Activated CD8-positive, alpha-beta memory T cell treated with anti-CD3 and anti-CD28 coated beads, Interleukin-2, amount 50 U/mL, for 1 hour (primary cell): ENCODE data around the gene CDH24.
A peak's percentile ranks its signal among the peaks of the same experiment; 100 is the strongest.

Experiments
- DNase-seq: peaks from one replicate; pipeline ENCODE4 v3.0.0-alpha.2; 2020; ENCODE audit errors: extremely low read depth

CDH24 gene, protein sequence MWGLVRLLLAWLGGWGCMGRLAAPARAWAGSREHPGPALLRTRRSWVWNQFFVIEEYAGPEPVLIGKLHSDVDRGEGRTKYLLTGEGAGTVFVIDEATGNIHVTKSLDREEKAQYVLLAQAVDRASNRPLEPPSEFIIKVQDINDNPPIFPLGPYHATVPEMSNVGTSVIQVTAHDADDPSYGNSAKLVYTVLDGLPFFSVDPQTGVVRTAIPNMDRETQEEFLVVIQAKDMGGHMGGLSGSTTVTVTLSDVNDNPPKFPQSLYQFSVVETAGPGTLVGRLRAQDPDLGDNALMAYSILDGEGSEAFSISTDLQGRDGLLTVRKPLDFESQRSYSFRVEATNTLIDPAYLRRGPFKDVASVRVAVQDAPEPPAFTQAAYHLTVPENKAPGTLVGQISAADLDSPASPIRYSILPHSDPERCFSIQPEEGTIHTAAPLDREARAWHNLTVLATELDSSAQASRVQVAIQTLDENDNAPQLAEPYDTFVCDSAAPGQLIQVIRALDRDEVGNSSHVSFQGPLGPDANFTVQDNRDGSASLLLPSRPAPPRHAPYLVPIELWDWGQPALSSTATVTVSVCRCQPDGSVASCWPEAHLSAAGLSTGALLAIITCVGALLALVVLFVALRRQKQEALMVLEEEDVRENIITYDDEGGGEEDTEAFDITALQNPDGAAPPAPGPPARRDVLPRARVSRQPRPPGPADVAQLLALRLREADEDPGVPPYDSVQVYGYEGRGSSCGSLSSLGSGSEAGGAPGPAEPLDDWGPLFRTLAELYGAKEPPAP

DNA sequence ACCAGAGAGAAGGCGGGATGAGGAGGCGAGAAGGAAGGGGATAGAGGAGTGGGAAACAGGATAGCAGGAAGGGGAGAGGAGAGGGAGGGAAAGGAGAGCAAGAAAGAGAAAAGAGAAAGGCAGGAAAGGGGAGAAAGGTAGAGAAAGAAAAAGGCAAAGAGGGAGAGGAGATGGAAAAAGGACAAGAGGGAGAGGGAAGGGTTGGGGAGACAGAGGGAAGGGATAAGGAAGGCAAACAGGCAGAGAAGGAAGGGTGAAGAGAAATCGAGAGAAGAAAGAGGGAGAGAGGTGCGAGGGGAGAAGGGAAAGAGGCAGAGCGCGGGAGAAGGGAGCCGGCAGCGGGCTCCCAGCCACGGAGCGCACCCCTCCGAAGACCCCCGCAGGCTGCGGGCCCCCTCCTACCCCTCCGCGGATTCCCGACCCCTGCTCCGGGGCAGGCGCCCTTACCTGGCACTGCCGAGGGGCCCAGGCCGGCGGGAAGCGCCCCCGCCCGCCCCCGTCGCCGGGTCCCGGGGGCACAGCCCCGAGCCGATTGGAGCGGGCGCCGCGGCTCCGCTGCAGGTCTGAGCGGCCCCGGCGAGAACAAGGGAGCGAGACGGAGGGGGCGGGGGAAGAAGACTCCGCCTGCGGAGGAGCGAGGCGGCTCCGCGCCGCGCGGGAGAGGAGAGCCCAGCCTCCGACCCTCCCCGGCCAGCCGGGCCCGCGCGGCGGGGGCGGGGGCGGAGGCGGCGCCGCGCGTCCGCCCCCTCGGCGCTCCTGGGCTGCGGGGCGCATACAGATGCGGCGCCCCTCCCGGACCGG is at the start of gene CDH24:
Gene CDH24, minus strand, starts transcription at position 565 of the 801 bp plus-strand sequence. CDS start 1,787 bp downstream, outside the sequence.
- no peak for DNase-seq

DNA sequence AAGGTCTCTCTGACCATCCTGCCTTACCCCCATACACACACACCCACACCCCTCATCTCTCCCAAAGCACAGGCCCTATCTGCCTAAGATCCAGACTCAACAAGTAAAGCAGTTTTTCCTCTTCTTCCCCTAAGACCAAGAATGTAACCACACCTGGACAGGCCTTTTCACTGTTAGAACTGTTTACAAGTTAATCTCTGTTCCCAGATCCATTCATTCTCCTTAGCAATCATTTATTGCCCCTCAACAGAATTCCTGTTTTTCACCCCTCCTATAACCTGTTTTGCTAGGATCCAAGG is 49.4 kb upstream of the CDH24 start:
- no peak for DNase-seq

DNA sequence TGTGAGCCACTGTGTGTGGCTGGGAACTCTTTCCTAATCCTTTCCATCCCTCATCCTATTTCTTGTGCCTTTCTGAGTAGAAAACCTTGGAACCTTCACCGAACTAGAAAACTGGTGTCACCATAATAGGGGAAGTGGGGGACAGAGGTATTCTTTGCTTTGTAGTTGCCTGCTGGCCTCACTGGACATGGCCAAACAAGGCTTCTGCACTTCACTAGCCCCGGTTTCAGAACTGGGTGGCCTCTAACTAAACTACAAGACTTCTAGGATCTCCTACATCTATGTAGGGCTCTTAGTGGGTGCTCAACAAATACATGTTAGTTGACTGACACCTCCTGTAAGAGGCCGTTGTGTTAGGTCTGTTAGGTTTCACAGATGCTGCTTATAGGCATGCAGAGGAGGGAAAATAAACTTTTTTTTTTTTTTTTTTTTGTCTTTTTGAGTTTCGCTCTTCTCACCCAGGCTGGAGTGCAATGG is 48.1 kb upstream of the CDH24 start:
- DNase-seq, result no peak

DNA sequence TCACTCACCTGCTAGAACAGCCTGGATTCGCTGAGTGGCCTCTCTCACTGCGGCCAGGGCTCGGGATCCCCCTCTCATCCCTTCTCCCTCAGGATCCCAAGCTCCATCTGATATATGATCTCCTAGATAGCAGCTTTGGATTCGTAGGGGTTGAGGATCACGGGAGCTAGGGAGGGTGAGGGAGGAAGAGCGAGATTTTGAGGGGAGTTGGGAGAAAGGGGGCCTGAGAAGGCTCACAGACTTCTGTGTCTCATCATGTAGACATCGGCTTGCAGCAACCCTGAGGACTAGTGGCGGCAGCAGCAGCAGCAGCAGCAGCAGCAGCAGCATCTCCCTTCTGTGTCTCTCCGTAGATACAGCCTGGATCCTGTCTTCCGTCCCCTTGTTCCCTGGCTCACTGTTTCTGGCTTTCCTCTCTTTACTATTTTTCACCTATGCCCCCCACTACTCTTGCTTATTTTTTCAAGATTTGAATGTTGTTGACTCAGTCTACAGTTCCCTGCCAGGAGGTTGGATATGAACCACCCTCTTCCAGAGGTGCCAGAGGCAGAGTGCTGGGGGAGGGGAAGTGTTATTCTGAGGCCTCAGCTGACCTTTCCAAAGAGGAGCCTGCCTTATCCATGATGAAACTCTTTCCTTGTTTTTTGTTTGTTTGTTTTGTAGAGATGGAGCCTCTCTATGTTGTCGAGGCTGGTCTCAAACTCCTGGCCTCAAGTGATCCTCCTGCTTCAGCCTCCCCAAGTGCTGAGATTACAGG is 47.4 kb upstream of the CDH24 start, which contains the start of gene CIROP:
Gene CIROP, minus strand, starts transcription at position 399 of the 757 bp plus-strand sequence. Its CDS starts 69 bp downstream, at position 330.
- DNase-seq, result no peak

DNA sequence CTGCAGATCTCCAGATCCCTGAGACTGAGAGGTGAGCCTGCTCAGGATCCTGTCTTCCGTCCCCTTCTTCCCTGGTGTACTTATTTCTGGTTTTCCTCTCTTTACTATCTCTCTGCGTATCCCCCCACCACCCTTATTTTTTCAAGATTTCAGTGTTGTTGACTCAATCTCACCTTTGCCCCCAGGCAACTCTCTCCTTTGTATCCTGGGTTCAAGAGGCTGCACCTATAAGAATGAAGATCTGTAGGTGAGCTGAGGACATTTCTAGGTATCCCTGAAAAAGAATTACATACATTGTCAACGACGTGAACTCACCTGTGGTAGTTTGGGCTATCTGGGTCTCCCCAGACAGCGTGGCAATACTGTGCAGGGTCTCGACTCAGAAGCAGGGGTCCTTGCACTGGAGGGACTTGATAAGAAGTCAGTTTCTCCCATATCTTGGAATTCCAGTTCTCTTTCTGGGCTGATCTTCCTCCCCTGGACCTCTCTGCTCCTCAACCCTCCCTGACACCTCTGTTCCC is 46.8 kb upstream of the CDH24 start:
- DNase-seq, result no peak

DNA sequence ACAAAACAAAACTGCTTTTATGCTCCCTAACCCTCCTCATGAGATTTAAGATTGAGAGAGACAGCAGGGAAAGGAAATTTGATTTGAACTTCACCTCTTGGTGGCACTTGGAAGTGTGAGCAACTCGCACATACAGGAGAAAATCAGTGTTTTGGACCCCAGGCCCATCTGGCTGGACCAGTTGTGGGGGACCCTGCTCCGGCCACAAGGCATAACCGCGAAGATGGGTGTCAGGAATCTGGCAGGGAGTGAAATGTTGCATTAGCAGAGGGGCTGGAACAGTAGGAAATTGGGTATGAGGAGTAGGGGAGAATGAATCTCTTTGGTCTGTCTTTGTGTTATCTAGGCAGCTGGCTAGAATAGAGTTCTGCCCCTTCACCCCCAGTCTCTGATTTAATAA is 46.3 kb upstream of the CDH24 start:
- no peak for DNase-seq

DNA sequence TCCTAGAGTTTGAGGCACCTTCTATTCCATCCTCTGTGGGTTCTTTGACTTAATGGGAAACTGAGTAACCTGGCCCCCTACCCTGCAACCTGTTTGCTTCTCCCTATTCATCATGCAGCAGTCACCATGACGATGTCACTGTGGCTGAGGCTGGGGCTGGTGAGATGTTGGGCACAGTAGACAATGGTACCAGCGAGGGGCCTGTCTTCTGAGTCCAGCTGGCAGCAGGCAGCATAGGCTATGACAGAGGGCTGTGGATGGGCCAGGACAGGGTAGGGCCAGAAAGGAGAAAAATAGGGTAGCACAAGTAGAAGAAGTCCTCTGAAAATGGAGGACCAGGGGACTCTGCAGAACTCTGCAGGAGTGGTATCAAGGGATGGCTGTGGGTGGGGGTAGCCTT is 45.5 kb upstream of the CDH24 start:
- no peak for DNase-seq

DNA sequence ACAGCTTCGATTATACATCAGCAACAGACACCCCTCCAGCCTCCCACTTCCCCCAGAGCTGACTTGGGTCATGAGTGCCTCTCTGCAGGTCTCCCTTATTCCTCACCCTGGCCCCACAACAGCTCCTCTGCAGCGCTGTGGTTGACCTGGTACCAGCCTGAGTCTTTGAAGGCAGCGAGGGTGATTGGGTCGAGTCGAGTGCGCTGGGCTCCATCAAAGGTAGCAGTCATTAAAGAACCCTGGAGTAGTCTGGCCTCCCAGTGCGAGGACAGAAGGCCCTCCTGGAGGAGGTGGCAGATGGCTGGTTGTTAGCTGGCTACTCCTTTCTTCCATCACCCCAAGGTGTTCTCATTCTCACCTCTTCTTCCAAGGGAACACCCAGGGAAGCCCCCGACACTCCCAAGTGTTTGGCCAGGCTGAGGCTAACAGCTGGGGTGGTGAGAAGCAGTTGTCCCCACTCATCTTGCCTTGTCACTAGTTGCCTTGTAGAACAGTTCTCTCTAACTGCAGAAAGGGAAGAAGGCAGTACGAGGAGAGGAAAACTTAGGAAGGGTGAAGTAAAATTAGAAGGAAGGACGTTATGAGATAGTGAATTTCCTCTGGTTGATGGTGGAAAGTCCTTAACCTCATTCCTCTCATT is 44.8 kb upstream of the CDH24 start:
- no peak for DNase-seq

DNA sequence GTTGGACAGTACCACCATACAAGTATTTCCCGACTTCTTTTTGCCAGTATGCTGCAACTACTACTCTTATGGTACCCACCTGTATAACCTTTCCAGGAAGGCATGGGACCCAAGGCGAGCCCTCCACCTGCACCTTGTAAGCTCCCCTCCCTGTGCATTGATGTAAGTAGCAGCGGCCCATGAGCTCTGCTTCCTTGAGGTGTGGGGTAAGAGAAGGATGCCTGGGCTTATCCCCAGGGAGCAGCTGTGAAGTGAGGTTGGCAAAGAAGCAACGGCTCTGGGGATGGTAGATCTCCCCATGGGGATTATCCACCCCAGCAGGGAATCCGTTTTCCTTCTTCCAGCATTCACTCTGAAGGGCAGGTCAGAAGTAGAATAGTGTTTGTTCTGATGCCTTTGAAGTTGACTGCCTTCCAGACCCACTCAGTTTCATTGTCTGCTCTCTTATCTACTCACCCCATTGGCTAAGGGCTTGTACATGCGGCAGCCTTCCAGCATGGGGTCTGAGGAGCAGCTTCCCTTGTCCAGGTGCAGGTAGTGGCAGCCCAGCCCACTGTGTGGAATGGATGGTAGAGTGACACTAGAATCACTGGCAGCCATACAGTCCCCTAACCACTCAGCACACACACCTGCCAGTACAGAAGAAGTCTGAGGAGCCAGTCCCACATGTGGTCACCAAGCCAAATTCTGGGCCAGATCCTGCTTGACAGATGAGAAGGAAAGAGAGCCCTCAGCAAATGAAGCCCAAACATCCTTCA is 44.1 kb upstream of the CDH24 start:
- DNase-seq, result no peak

DNA sequence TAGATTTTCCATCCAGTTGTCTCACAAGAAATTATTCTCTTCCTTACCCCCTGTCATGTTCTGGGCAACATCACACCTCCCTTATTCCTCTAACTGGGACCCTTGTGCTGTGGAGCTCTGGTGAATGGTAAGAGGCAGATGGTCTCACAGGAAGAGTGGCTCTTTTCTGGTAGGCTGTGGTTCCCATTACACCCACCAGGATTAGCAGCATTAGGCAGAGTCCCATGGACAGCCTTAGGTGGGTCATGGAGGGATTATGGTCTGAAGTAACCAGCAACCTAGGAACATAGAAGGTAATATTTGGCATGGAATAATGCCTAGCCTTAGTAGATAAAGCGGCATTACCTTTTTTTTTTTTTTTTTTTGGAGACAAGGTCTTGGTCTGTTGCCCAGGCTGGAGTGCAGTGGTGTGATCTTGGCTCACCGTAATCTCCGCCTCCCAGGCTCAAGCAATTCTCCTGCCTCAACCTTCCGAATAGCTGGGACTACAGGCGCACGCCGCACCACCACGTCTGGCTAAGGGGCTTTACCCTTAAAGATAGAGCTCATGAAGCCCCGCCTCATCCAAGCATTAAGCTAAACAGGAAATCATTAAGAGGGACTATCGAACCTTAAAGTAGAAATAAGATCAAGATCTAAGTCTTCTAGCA is 42.0 kb upstream of the CDH24 start:
- DNase-seq, result no peak

DNA sequence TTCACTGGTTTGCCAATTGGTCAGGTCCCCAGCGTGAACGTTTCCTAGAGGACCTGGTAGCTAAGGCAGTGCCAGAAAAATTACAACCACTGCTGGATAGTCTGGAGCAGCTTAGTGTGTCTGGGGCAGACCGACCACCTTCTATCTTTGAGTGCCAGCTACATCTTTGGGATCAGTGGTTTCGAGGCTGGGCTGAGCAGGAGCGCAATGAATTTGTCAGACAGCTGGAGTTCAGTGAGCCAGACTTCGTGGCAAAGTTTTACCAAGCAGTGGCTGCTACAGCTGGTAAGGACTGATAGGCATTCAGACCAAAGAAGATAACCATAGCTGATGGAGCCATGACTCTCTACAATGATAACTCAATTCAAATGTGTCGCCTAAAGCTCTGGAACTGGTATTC is 40.5 kb upstream of the CDH24 start:
- DNase-seq, result no peak

DNA sequence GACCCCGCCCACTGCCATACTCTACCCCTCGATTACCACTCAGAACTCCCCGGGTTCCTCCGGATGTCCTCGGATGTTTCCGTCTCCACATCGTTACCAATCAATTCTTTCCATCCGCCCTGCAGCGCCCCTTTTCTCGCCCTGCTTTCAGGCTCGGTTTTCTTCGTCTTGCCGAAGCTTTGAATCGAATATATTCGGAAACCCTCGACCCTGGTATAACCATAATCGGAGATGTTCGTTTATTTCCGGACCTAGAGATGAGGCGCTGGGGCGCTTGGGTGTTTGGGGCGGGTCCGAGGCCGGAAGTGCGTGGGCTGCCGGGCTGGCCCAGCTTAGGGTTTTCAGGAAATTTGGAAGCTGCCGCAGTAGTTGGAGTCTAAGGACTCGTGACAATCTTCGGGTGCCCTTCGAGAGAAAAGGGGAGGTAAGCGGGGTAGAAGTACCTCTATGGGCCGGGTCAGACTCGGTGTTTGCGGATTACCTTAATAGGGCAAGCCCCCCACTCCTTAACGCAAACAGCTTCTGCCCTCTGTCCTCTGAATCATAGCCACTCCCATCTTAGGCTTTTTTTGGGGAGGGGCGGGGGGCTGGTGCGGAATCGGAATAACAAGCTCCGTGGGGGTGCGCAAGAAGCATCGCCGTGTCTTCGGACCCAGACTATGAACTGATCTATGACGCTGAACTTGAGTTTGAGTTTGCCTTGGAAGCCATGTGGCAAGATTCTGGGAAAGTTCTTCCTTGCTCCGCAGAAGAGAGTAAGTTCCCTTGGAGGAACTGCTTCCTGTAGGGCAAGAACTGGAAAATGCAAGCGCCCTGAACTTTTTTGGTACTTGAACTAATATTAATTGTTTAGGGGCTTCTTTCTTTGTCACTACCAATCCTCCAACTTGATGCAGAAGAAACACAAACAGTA is 38.1 kb upstream of the CDH24 start, which contains the start of gene C14orf119:
Gene C14orf119, plus strand, starts transcription at position 310 of the 913 bp plus-strand sequence. CDS start 2,154 bp downstream, outside the sequence.
- peak; percentile 99 for DNase-seq

DNA sequence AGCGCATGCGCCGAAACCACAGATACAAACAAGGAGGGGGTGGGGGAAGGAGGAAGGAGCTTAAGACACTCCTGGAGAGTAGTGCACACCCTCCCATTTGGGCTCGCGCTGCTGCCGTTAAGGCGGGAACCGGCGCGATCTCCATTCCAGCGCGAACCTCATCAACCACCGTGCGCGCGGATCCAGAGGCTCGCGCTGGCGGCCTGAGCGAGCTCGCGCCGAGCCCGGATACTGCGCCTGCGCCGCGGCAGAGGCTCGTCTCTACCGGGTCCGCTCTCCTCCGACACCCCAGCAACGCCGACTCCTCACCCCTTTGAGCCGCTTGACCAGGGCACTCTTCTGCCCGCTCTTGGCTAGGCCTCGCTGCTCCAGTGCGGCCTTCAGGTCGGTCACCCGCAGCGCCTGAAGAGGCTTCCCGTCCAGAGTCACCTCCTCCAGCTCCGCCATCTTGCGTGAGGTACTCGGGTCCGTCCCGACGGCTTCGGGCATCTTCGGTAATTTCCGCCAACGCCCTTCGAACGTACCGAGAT is 37.4 kb upstream of the CDH24 start, which contains the start of gene ACIN1:
Gene ACIN1, minus strand, starts transcription at position 471 of the 530 bp plus-strand sequence. Its CDS starts 24 bp downstream, at position 447.
- no peak for DNase-seq

DNA sequence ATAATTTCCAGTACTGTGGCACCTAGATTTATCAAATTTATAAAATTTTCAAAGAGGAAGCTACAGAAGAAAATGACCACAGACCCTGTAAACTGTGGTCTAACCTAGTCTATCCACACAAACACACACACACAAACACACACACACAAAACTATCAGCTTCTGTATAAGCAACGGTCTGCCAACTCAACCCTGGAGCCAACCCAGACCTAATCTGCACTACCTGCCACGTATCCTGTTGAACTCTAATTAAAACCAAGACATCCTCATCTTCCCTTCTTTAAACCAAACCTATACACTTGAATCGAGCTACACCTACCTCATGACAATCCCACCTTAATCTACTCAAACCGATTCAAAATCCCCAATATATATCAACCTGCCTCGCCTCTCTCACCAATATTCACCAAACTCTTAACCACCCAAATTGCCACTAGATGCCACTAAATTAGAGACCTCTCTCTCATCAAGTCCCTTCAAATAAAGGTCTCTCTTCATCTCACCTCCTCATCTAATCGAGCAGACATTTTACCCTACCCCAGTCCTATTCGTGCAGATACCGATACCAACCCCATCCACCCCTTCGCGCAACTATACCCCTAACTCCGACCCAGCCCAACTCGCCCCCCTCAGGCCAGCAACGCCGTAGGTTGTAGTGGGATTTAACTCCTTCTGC is 36.8 kb upstream of the CDH24 start:
- no peak for DNase-seq

DNA sequence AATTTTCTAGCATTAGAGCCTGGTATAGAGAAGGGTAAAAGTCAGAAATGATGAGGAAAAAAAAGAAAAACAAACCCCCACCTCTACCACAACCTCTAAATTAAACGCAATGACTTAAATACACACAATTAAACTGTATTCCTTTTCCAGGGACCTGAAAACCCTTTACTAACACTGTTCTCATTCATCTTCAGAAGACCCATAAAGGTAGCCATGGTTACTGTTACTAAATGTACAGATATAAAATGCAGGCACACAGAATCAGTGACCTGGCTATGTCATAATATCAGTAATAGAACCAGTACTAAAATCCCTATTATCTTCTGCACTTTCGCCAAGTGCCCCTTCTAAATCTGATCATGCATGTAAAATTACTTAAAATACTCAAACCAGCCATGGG is 36.2 kb upstream of the CDH24 start:
- DNase-seq, result no peak

DNA sequence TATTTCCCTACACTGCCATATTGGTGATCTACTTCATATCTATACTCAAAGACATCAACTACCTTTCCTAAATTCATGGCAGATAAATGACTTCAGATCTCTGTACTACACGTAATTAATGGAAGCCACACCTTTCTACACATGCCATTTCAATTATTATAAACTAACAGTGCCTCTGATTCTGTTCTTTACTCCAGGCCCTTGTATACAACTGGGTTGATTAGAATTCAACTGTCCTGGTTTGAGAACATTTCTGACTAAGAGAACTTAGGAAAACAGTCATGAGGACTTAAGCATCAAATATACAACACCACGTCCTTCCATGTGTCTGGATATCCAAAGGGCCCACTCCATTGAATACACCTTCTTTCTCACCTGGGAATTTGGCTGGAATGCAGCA is 35.8 kb upstream of the CDH24 start:
- no peak for DNase-seq
